ENCODE measurements around the gene AHDC1. TPM values are rescaled to one million over a fixed set of nuclear protein-coding genes. Genes with fewer than 3 reads are reported as not detected.

The AHDC1 gene
- total RNA-seq, 1 experiment from 2014 or later: 18.4 TPM

DNA sequence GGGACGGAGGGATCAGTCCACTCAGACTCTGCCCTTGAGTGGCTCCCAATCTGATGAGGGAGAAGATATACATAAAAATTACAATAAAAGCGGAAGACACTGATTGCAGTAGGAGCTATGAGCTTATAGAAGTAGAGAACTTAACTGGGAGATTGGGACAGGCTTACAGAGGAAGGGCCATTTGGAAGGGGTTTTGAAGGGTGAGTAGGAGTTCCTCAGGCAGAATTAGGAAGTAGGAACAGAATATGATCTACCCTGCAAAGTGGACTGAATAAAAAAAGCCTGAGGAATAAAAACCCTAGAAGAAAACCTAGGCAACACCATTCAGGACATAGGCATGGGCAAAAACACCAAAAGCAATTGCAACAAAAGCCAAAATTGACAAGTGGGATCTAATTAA is 104.8 kb downstream of the AHDC1 start:
- no TSS peak for BruUV-seq (replicated peaks)
- no peak for TF ChIP-seq CTCF (IDR thresholded peaks at IDR 0.05; ENCODE audit: unreplicated experiment)
- Mint-ChIP-seq H3K27me3 (ENCODE audit: insufficient read depth, unreplicated experiment) (no peaks in the 10 kb centered on the region), H3K27ac (ENCODE audit: low read depth, unreplicated experiment) (no peak overlapping the region), H3K4me1 (ENCODE audit: insufficient read depth, unreplicated experiment) (peaks cover 6% of the 10 kb centered on the region), H3K4me3 (ENCODE audit: unreplicated experiment) (no peak overlapping the region), H3K36me3 (ENCODE audit: insufficient read depth, unreplicated experiment) (no peaks in the 10 kb centered on the region), H3K9me3 (ENCODE audit: unreplicated experiment) (no peaks in the 10 kb centered on the region)
- intact Hi-C loops (cut with micrococcal nuclease): no loop called here
- DNase-seq (ENCODE audit: unreplicated experiment): no peak
- CTCF ChIA-PET: interaction anchor here (0.6 kb wide), 2 partner anchors 10 to 98 kb away, joined by 3 read pairs; no protein-coding TSS in a partner anchor
- POLR2A ChIA-PET: interaction anchor here (1.1 to 2.5 kb wide), 2 partner anchors 9 to 11 kb away, joined by 3 to 11 read pairs; partner anchors contain the start of gene WASF2

DNA sequence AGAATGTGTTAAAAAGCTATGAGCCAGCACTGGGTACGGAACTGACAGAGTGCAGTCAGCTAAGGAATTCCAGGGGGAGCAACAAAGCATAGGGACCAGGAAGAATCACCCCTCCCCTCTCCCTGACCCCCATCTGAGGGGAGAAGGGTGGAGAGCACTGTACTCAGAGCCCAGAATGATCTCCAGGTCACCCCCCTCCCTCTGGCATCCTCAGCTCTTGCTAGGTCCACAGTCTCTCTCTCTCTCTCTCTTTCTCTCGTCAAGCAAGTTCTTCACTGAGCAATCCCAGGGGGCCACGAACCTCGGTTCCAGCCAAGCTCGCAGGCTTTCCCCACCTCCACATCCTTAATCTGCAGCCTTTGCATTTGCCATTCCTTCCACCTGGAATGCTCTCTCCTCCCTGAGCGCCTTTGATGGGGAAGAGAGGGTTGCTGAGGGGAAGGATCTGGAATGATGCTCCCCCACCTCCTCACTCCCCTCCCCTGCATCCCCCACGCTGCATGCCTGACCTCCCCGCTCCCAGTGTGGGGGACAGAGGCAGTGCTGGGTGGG is 107.3 kb downstream of the AHDC1 start:
- H3K4me3 Mint-ChIP-seq (ENCODE audit: unreplicated experiment): no peak overlapping the region
- no peaks in the 10 kb centered on the region for H3K4me1 Mint-ChIP-seq (ENCODE audit: insufficient read depth, unreplicated experiment)
- no peaks in the 10 kb centered on the region for H3K36me3 Mint-ChIP-seq (ENCODE audit: insufficient read depth, unreplicated experiment)
- ChIA-PET CTCF (interaction anchor here (0.7 to 1.2 kb wide), 5 partner anchors 9 to 229 kb away, joined by 3 to 5 read pairs (median 3); no protein-coding TSS in a partner anchor), POLR2A (interaction anchor here (0.8 to 1.2 kb wide), 2 partner anchors 8 to 13 kb away, joined by 3 to 4 read pairs; no protein-coding TSS in a partner anchor)
- no peak for TF ChIP-seq CTCF (IDR thresholded peaks at IDR 0.05; ENCODE audit: unreplicated experiment)
- no TSS peak for BruUV-seq (replicated peaks)
- H3K27ac Mint-ChIP-seq (ENCODE audit: low read depth, unreplicated experiment): no peak overlapping the region
- DNase-seq (ENCODE audit: unreplicated experiment): no peak
- intact Hi-C loops (cut with micrococcal nuclease): no loop called here
- no peaks in the 10 kb centered on the region for H3K27me3 Mint-ChIP-seq (ENCODE audit: insufficient read depth, unreplicated experiment)
- H3K9me3 Mint-ChIP-seq (ENCODE audit: unreplicated experiment): no peaks in the 10 kb centered on the region

DNA sequence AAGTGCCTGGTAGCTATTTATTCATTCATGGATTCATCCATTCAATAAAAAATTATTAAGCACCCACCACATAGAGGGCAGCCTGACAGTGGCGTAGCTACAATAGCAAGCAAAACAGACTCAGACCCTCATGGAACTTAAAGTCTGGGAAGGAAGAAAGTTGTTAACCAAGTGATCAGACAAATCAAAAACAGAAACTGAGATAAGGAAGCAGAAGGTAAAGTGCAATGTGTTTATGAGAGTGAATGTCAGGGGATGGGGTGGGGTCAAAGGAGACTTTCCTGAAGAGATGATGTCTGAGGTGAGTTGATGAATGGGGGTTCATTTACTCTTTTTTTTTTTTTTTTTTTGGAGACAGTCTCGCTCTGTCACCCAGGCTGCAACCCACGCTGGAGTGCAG is 111.1 kb downstream of the AHDC1 start:
- Mint-ChIP-seq H3K27me3 (ENCODE audit: insufficient read depth, unreplicated experiment) (no peaks in the 10 kb centered on the region), H3K4me3 (ENCODE audit: unreplicated experiment) (no peak overlapping the region), H3K27ac (ENCODE audit: low read depth, unreplicated experiment) (no peak overlapping the region), H3K9me3 (ENCODE audit: unreplicated experiment) (no peaks in the 10 kb centered on the region), H3K36me3 (ENCODE audit: insufficient read depth, unreplicated experiment) (no peaks in the 10 kb centered on the region), H3K4me1 (ENCODE audit: insufficient read depth, unreplicated experiment) (peaks cover 13% of the 10 kb centered on the region)
- ChIA-PET CTCF (interaction anchor here (0.6 kb wide), 1 partner anchor 193 kb away, joined by 3 read pairs; no protein-coding TSS in a partner anchor), POLR2A (interaction anchor here (0.8 kb wide), 1 partner anchor 27 kb away, joined by 3 read pairs; no protein-coding TSS in a partner anchor)
- no peak for TF ChIP-seq CTCF (IDR thresholded peaks at IDR 0.05; ENCODE audit: unreplicated experiment)
- intact Hi-C loops (cut with micrococcal nuclease): loop anchor here (5.0 kb wide), 1 partner anchor 65 kb away; no protein-coding TSS in a partner anchor
- no peak for DNase-seq (ENCODE audit: unreplicated experiment)
- BruUV-seq (replicated peaks): no TSS peak

DNA sequence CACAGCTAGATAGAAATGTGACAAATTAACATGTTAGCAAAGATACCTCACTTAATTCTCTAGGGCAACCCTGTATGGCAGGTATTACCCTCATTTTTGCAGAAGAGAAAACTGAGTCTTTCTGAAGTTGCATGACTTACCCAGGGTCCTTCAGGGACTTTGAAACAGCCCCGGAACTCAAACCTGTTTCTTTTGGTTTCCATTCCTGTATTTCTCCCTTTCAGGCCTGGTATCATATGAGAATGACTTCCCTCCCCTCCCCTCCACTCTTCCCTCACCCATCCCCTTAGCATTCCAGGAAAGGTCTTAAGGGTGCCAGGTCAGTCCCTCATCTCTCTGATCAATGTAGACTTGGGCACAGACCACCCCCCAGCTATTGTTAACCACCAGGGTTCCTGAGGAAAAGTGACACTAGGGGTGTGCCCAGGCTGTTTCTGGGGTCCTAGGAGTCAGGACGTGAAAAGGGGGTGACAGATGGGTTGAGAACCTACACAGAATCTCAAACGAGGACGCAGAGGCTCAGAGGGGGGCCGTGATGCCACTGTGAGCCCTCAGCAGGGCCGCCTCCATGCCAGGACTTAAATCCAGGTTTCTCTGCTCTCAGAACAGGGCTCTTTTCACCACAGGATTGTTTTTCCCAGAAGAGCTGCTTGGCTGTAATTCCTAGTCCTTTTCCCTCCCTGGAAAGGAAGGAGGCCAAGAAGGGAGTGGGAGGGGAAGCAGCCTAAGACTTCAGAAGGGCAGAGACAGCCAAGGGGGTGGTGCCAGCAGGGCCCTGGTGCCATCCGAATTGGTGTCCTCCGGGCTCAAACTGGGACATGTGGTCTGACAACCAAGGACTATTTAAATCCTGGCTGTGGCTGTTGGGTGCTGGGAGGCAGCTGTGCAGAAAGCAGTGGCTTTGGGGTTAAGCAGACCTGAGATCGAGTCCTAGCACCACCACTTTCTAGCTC is 111.9 kb downstream of the AHDC1 start:
- H3K27me3 Mint-ChIP-seq (ENCODE audit: insufficient read depth, unreplicated experiment): no peaks in the 10 kb centered on the region
- no peaks in the 10 kb centered on the region for H3K9me3 Mint-ChIP-seq (ENCODE audit: unreplicated experiment)
- no TSS peak for BruUV-seq (replicated peaks)
- CTCF ChIA-PET: interaction anchor here (0.6 to 0.7 kb wide), 2 partner anchors 129 to 192 kb away, joined by 3 read pairs; no protein-coding TSS in a partner anchor
- POLR2A ChIA-PET: interaction anchor here (0.8 to 3.0 kb wide), 3 partner anchors 28 to 110 kb away, joined by 3 to 26 read pairs (median 13); no protein-coding TSS in a partner anchor
- H3K4me1 Mint-ChIP-seq (ENCODE audit: insufficient read depth, unreplicated experiment): peaks cover 14% of the 10 kb centered on the region
- no peaks in the 10 kb centered on the region for H3K36me3 Mint-ChIP-seq (ENCODE audit: insufficient read depth, unreplicated experiment)
- no peak for TF ChIP-seq CTCF (IDR thresholded peaks at IDR 0.05; ENCODE audit: unreplicated experiment)
- no peak for DNase-seq (ENCODE audit: unreplicated experiment)
- H3K4me3 Mint-ChIP-seq (ENCODE audit: unreplicated experiment): no peak overlapping the region
- H3K27ac Mint-ChIP-seq (ENCODE audit: low read depth, unreplicated experiment): no peak overlapping the region
- intact Hi-C loops (cut with micrococcal nuclease): loop anchor here (5.0 kb wide), 1 partner anchor 65 kb away; no protein-coding TSS in a partner anchor

Measured in MCF 10A (cell line).